ENCODE results near the gene RPL28.
"Not testable (repeated sequence)": the region's sequence is repeated elsewhere in the genome, so short reads cannot be mapped to it uniquely, and the experiment has no call there.

Gene RPL28

GRCh38 chr19:55432241-55432959 lies 46.7 kb downstream of the RPL28 start:
- DNase-seq, result no peak

- no peak for DNase-seq
Observed at GRCh38 chr19:55433292-55433691, 47.6 kb downstream of the RPL28 start.

GRCh38 chr19:55434356-55434919 lies 48.7 kb downstream of the RPL28 start:
- no peak for DNase-seq

GRCh38 chr19:55435020-55435419 lies 49.3 kb downstream of the RPL28 start:
- DNase-seq, result no peak

- no peak for DNase-seq
Observed at GRCh38 chr19:55436847-55437246, 51.1 kb downstream of the RPL28 start.

GRCh38 chr19:55437410-55437809 lies 51.7 kb downstream of the RPL28 start:
- peak; percentile 88 for DNase-seq

GRCh38 chr19:55439052-55439451 lies 53.3 kb downstream of the RPL28 start:
- DNase-seq, result no peak

GRCh38 chr19:55440411-55441105 lies 54.8 kb downstream of the RPL28 start:
- peak; percentile 65 for DNase-seq

- peak; percentile 60 for DNase-seq
Observed at GRCh38 chr19:55441319-55441691, 55.6 kb downstream of the RPL28 start.

GRCh38 chr19:55441692-55442321 lies 56.1 kb downstream of the RPL28 start:
- peak; percentile 74 for DNase-seq

- DNase-seq, result peak; percentile 59
Observed at GRCh38 chr19:55442372-55442961, 56.7 kb downstream of the RPL28 start.

GRCh38 chr19:55443045-55443823 lies 57.5 kb downstream of the RPL28 start, which contains the start of gene SHISA7:
TSS of gene SHISA7 (minus strand) at chr19:55443300. CDS start at chr19:55442863, 437 bp downstream.
- peak; percentile 84 for DNase-seq

GRCh38 chr19:55443824-55444480 lies 58.2 kb downstream of the RPL28 start:
- peak; percentile 97 for DNase-seq

GRCh38 chr19:55444646-55445045 lies 58.9 kb downstream of the RPL28 start:
- DNase-seq, result no peak

GRCh38 chr19:55446060-55446459 lies 60.3 kb downstream of the RPL28 start:
- DNase-seq, result no peak

- DNase-seq, result peak; percentile 88
Observed at GRCh38 chr19:55447421-55448174, 61.9 kb downstream of the RPL28 start.

- not testable (repeated sequence) for DNase-seq
Observed at GRCh38 chr19:55448175-55448490, 62.4 kb downstream of the RPL28 start.

GRCh38 chr19:55449469-55449868 lies 63.7 kb downstream of the RPL28 start:
- no peak for DNase-seq

- peak; percentile 42 for DNase-seq
Observed at GRCh38 chr19:55451163-55451964, 65.6 kb downstream of the RPL28 start.

Data from hematopoietic multipotent progenitor cell treated with erythropoietin and hydrocortisone succinate and interleukin-3 and kit ligand, for 6 days (in vitro differentiated cells).